Activated CD4-positive, alpha-beta T cell treated with anti-CD3 and anti-CD28 coated beads, Interleukin-2, amount 50 U/mL, for 1 hour (primary cell): ENCODE data around the gene EIF3L.

Experiments
- DNase-seq: peaks from one replicate; pipeline ENCODE4 v3.0.0-alpha.2; 2020

Gene EIF3L

DNA sequence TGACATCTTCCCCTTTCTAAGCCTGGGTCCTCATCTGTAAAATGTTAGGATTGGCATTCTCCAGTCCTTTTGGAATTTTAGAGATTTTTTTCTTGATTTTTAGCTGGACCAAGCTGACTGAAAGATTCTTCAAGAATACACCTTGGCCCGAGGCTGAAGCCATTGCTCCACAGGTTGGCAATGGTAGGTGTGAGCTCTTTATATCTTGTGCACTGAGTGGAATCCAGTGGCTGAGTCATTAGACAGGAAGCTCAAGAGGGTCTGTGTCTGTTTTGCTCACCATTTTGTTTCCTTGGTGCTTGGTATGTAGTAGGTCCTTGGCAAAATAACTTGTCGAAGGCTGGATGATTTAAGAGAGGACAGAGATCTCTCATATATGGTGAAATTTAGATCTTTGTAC lies 6.2 kb downstream of the EIF3L start:
- DNase-seq: no peak

DNA sequence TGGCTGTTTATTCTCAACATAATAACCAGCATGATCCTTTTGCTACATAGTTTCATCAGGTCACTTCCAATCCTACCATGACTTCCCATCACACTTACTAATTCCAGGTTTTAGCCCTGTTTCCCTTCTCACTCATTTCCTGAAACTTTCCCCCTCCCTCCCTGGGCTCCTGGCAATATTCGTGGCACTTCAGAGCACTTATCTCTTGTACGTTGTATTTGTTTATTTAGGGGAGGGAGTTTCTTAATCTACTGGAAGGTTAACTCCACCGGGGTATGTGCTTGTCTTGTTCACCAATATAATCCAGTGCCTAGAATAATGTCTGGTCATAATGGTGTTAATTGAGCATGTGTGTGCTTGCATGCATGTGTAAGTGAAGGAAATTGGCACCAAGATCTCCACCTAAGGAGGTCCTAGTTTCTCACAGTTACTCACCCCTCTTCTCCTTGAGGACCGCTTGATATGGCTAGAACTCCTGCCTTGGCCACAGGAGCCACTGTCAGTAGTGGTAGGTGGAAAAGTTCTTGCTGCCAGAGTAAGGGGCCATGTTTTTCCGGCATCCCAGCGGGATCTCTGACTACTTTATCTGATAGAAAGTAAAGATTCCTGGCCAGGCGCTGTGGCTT lies 11.7 kb downstream of the EIF3L start:
- DNase-seq: no peak

DNA sequence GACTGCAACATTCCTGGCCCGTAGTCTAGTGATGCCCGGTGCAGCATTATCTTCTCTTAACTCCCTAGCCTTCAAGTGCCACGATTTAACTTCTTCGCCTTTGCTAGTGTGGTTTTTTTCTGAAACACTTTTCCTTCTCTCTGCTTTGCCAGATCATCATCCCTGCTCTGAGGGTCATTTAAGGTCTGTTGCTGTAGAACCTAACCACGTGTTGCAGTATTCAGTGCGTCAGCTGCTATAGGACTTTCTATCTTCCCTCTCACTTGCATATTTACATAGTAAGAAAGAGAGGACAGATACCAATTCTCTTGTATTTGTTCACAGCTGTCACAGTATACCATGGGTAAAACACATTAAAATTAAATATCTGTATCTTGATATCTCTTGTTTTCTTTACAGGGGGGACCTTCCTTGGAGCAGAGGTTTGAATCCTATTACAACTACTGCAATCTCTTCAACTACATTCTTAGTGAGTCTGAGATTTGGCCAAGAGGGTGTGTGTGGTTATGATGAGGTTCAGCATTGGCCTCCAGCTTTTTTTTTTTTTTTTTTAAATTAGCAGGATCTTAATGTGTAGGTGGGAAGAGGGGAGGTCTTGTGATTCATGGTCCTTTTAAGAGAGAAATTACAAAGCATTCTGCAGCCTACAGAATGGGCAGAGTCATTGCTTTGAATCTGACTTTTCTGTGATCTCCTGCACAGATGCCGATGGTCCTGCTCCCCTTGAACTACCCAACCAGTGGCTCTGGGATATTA lies 13.5 kb downstream of the EIF3L start:
- DNase-seq: no peak

DNA sequence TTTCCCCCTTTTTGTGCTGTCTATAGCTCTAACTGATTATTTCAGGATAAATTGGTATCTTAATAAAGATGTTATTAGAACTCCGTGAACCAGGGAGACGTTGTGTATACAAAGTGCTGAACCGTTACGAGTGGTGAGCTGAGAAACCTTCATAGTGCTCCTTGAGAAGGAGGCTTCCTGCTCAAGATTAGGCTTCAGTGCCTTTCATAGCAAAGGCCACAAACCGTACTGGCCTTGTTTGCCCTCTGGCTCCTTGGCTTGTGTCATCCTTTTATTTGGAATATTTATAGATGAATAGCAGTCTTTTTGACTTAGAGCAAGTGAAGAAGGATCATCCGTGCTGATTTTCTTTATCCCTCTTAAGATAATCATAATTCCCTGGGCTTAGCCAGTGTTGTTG lies 16.3 kb downstream of the EIF3L start:
- DNase-seq: no peak

DNA sequence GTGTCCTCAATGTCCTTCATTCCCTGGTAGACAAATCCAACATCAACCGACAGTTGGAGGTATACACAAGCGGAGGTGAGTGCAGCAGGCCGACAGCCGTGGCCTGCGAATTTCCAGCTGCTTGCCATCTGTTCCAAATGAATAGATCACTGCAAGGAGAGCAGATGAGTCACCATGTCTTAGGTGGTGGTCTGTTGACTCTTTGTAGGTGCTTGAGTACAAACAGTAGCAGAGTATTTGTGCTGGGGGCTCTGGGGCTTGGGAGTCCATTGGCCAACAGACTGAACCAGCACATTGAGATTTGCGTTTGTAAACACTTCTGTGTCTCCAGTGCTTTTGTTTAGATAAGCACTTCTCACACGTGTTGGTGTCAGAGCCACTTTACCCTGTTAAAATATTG lies 21.1 kb downstream of the EIF3L start:
- no peak for DNase-seq

DNA sequence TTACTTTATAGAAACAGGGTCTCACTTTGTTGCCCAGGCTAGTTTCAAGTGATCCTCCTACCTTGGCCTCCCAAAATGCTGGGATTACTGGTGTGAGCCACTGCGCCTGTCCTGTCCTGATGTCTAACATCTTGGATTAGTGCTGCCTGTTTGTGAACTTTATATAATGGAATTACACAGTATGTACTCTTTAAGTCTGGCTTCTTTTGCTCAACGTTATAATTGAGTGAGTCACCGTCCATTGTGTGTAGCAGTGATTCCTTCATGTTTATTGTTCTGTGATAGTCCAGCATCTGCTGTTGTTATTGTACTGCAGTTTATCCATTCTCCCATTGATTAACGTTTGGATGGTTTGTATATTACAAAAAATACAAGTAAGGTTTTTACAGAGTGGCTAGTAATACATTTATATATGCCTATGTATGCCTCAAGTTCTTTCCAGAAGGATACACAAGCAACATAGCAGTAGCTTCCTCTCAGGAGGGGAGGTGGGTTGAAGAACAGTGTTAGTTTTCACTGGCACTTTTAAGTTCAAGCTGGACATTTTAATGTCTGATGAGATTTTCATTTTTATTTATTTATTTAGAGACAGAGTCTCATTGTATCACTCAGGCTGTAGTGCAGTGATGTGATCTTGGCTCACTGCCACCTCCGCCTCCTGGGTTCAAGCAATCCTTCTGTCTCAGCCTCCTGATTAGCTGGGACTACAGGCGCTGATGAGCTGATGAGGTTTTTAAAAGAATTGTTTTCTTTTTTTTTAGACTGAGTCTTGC lies 31.6 kb downstream of the EIF3L start:
- no peak for DNase-seq

DNA sequence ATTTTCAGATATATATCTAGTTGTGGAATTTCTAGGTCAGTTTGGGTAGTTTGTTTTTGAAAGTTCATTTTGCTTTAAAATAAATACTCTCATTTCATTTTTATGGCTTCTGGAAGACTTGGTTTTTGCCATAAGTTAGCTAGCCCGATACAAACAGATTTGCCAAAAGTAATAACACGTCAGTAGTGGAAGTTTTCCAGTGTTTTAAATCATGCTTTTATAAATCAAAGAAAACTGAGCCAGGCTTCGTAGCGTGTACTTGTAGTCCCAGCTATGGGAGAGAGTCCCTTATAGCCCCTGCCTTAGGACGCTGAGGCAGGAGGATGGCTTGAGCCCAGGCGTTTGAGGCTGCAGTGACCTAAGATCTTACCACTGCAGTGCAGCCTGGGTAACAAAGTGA lies 35.2 kb downstream of the EIF3L start:
- DNase-seq: no peak

DNA sequence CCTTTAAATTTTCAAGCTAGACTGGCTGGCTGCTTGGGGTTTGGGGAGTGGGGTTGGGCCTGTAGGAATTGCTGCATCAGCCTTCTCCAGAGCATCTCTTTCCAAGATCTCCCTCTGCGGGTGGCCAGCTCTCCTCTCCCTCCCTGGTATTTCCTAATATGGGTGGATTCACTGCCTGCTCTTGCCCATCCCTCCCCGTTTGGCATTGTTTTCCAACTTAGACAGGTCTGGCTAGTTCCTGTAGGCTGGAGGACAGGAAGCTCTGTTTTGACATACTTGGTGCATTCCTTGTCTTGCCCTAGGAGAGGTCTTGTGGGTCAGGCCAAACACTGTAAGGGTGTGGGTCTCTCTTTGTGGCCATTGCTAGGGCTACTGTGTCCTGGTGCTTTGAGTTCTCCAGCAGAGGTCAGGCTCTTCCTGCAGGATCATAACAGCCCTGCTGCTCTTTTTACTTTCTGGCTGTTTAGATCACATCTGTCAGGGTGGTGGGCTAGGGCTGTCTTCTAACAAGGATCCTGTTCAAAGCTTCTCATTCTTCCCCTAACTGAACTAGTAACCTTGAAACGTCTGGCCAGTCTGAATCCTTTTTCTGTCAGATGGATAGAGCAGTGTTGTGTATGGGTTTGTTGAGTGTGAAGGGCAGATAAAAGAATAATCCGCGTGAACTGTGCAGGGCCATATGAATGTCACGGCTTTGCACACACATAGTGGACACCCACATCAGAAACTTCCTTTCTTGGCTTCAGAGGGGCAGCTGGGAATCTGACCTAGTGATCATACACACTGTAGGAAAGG lies 38.6 kb downstream of the EIF3L start:
- no peak for DNase-seq

DNA sequence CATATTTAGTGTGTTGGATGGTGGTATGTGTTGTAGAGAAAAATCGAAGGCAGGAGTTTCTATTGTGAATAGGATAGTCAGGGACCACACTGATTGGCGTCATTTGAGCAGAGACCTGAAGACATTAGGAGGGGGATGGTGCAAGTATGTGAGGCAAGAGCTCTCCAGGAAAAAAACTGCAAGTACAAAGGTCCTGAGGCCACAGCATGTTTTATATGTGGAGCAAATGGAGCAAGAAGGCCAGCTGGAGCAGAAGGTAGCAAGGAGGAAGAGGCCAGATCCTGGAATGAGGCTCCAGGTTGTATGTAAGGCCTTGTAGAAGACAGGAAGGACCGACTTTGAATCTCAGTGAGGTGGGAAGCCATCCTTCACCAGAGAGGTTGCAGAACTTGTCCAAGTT lies 42.7 kb downstream of the EIF3L start:
- no peak for DNase-seq

DNA sequence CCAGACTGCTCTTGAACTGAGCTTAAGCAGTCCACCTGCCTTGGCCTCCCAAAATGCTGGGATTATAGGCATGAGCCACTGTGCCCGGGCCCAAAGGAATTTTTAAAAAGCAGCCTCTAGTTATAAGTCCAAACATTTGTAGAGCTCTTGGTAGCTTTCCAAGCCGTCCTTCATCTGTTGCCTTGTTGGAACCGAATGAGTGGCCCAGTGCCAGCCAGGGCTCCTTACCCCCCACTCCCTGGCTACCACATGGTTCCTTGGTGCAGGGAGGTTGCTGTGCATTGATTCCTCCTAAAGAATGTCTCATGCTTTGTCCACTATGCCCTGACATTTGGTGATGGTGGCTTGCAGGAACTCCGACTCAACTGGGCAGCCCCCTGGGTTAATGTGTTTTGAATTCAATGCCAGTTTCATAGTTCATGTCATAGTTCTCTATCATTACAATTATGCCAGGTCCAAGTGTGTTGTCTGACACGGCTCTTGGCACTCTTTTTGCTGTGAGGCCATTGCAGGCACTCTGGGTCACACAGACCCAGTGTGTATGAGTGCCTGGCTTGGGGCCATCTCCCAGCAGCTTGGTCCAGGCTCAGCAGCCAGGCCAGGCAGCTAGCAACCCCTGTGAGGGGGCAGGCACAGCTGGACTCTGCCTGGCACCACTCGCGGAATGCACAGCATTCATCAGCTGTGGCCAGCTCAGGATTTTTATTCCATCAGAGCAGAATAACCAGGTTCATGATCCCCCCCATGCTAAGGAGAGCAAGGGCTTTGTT lies 43.5 kb downstream of the EIF3L start:
- no peak for DNase-seq

DNA sequence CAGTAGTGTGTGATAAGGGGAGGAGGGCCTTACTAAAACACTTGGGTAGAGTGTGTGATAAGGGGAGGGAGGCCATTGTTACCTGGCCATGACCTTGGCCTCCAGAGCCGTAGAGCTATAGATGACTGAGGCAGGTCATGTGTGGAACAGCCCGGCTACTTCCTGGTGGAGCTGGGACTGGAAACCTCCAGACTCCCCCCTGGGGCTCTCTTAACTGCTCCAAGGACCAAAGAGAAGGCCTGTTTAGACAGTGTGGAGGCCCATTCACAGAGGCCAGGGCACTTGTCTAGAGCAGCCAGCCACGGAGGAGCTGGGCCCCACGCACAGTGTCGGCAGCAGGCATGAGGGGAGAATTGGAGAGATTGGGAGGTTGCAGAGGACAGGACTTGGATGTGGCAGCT lies 44.4 kb downstream of the EIF3L start:
- DNase-seq: no peak

DNA sequence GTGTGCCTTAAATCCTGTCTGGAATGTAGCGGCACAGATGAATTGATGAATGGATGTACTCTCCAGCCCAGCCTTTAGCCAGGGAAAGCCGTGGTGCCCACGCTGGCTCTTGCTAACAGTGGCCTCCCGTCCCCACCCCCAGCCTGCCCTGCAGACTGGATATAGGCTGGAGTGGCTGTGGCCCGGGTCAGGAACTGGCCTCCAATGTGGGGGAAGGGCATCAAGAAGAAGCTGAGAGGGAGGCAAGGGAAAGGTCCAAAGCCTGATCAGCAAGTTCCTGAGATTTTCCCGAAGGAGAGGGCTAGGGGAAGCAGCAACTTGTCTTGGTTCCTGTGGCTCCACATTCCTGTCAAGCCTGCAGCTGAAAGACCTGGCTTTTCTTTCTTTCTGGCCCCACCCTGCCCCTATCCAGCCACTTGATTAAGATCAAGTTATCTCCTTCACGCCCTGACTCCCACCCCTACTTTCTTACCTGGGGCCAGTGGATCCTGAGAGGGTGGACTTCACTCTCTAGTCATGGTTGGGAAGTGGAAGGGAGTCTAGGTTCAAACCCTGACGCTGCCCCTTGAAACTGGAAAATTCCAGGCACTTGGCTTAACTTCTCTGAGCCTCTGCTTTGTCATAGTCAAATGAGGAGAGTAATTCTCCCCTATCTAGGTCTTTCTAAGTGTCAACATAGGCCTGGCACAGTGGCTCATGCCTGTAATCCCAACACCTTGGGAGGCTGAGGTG lies 45.9 kb downstream of the EIF3L start:
- DNase-seq: no peak

DNA sequence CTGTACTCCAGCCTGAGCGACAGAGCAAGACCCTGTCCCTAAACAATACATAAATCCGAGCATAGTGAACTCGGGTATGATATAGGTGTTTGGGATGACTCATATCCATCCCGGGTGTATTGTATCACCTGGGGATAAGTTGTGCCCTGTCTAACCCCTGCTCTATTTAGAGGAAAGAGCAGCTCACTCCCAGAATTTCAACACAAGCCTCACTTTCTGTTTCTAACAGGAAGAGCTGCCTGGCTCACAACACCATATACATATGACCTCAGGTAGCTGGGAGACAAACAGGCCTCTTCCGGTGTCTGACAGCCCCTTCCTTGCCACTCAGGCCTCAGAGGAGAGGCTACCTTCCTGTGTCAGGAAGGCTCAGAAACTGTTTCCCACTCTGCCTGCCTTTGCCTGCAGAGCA lies 47.0 kb downstream of the EIF3L start:
- DNase-seq: peak; percentile 30

DNA sequence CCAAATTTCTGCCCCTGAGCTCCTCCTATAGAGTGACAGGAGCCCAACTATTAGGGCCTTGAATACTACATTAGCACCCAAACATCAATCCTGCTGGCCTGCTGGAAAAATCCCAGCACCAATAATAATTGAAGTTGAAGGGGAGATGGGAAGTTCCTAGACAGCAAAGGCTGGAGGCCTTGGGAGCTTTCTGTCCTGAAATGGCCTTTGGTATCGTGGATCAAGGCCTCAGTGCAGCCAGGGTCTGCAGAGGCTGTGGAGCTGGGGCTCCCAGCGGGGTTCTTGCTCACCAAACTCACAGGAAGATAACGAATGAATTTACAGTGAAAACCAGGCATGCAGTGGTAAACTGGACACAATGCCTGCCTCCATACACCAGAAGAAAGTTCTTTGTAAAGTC lies 47.7 kb downstream of the EIF3L start:
- DNase-seq: no peak

DNA sequence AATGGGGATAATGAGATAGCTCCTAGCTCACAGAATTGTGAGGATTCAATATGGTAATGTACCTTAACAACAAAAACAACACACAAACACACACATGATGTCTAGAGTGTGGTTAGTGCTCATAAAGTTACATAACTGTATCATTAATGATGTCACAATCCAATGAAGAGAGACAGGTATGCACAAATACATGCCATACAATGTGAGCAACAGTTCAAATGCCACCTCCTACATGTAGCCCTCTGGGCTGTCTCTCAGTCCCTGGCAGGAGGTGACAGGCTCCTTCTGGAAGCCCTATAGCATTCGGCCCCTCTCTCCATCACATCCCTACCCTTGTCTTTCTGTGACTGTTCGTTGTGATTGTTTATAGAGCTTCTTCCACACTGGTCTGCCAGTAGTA lies 48.6 kb downstream of the EIF3L start:
- no peak for DNase-seq

DNA sequence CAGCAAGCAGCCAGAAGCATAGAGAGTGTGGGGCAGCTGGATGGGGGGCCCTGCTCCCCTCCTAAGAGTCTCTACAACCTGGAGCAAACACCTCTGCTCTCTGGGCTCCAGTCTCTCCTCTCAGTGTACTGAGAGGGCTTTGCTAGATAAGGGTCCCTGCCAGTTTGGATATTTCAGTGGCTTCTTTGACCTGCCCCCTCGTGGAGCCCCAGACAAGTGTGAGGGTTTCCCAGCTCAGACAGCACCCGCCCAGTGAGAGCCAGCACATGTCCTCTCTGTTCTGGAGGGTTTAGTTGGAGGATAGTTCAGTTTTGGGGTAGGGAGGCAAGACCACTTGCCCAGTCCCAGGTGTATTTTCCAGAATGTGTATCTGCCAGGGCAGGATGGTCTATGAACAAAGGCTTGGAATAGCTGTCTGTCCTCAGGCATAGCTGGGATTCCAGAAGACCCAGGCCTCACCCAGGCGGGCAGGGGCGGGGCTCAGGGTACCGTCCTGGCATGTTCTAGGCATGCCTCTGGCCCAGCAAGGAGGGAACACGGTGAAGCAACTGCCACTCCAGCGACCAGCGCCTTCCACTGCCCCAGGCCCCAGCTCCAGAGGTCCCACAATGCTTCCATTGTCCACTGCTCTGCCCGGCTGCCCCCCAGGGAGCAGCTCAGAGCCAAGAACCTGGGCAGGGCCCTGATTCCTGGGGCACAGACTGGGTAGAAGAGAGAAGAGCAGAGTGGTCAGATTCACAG lies 49.4 kb downstream of the EIF3L start:
- DNase-seq: no peak

DNA sequence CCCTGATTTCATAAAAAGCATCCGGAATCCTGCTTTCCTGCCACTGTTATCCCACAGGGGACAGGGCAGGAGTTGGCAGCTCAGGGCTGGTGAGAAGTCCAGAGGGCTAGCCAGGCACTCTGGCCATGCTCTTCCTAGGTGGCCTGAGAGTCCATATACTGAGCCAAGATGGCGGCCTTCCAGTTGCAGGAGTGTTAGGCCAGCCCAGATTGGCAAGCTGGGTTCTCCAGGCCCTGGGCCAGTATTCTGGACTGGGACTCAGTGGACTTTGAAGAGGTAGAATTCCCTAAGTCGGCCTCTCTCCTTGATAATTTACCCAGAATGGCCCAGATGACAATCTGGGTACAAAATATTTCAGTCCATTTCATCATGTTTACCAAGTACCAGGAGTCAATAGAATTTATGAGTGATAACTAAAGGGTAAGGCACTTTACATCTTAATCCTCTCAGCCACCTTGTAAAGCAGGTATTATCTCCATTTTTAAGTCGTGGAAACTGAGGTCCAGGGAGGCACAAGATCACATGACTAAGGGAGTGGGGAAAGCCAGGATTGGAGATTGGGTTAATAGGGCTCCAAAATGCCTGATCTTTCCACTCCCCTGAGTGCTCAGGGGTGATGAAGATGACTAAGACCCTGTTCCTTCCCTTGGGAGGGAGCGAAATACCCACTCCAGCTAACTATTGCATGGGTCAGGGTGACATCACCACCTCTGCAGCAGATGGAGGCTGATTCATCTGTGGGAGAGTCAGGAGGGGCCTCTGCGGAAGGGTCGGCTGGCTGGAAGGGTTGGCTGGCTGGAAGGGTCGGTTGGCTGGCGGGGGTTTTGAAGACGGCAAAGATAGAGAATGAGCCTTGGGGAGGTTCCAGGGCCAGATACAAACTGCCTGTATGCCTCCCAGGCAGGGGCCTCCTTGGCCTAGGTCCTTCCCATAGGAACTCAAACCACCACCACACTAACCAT lies 55.6 kb downstream of the EIF3L start:
- DNase-seq: no peak

DNA sequence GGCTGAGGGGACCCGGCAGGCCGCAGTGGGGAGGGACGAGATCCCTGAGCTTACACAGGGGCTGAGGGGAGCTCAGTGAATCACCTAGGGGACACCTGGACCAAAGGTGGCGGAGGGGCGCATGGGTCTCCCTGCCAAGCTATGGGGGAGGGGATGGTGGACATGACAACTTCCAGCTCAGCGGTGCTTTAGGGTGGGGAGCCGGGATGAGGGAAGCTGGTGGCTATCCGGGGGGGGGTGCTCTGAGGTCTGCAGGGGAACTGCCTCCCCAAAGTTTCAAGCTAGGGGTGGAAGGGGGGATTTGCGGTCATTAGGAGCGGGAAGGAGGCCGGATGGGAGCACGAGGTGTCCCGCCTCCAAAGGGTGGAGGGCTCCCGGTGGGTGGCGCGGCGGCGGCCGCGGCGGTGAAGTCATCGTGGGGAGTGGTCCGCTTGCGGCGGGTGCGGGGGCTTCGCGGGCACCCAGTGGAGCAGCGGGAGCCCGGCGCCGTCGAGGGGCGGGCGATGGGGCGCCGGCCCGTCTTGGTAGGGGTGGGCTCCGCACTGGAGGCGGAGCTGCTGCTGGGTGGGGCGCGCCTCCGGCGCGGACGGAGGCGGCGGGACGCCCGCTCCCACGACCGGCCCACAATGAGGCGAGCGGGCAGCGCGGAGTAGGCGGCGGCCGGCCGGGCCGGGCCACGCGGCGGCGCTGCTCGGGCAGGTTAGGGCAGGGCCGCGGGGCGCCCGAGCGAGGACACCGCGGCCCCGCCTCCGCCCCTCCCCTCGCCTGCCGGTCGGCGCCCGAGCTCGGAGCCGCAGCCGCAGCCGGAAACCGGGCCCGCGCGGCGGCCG lies 56.5 kb downstream of the EIF3L start, which contains the start of gene MICALL1:
MICALL1 (plus strand) TSS at position 764 of the 830 bp plus-strand sequence. CDS start 126 bp downstream, outside the sequence.
- DNase-seq: peak; percentile 60
